HG03520 (cell line): ENCODE measurements around the gene SARDH.

Experiments
- ATAC-seq: cut with Tn5 transposase; IDR thresholded peaks from one replicate; pipeline ENCODE4 v1.9.1; 2021; ENCODE audit warnings: mild to moderate bottlenecking, moderate library complexity; ENCODE audit not compliant: unreplicated experiment

The SARDH gene

GRCh38 chr9:133715295-133715865 lies 22.8 kb downstream of the SARDH start:
- no peak for ATAC-seq

- no peak for ATAC-seq
Observed at GRCh38 chr9:133714606-133715294, 23.4 kb downstream of the SARDH start.

- ATAC-seq = no peak
Observed at GRCh38 chr9:133713960-133714495, 24.1 kb downstream of the SARDH start.

- ATAC-seq = no peak
Observed at GRCh38 chr9:133713150-133713959, 24.8 kb downstream of the SARDH start.

- no peak for ATAC-seq
Observed at GRCh38 chr9:133712221-133713100, 25.7 kb downstream of the SARDH start.

GRCh38 chr9:133711428-133712220 lies 26.5 kb downstream of the SARDH start:
- ATAC-seq = no peak

GRCh38 chr9:133710661-133711427 lies 27.3 kb downstream of the SARDH start:
- ATAC-seq = no peak

- ATAC-seq = no peak
Observed at GRCh38 chr9:133709691-133710571, 28.2 kb downstream of the SARDH start.

GRCh38 chr9:133709015-133709611 lies 29.0 kb downstream of the SARDH start:
- no peak for ATAC-seq

- ATAC-seq = no peak
Observed at GRCh38 chr9:133708246-133709014, 29.7 kb downstream of the SARDH start.

- no peak for ATAC-seq
Observed at GRCh38 chr9:133707763-133708245, 30.3 kb downstream of the SARDH start.

- ATAC-seq = no peak
Observed at GRCh38 chr9:133707065-133707762, 30.9 kb downstream of the SARDH start.

GRCh38 chr9:133706307-133707050 lies 31.7 kb downstream of the SARDH start:
- ATAC-seq = no peak

GRCh38 chr9:133705576-133705975 lies 32.6 kb downstream of the SARDH start:
- ATAC-seq = no peak

- no peak for ATAC-seq
Observed at GRCh38 chr9:133704711-133705181, 33.4 kb downstream of the SARDH start.
